IPS DF 6.9 (cell line): Measurements from ENCODE around the gene GRIK4.

Source experiments
- DNase-seq: peaks from one replicate; pipeline ENCODE4 v3.0.0-alpha.2; 2013; ENCODE audit warnings: low read depth, low spot score
- H3K27ac ChIP-seq: one replicate; pipeline ENCODE4 v1.5.1; 2013; ENCODE audit warnings: low read length, control low read depth
- H3K27me3 ChIP-seq: 2 replicates; pipeline ENCODE4 v1.6.1; 2013; ENCODE audit warnings: mild to moderate bottlenecking, low read length; ENCODE audit not compliant: control insufficient read depth, insufficient read depth
- H3K36me3 ChIP-seq: 2 replicates; pipeline ENCODE4 v1.6.1; 2013; ENCODE audit warnings: low read length; ENCODE audit not compliant: control insufficient read depth, insufficient read depth
- H3K4me1 ChIP-seq: 2 replicates; pipeline ENCODE4 v1.6.1; 2013; ENCODE audit warnings: low read length; ENCODE audit not compliant: control insufficient read depth, insufficient read depth
- H3K4me3 ChIP-seq: 2 replicates; pipeline ENCODE4 v1.5.1; 2013; ENCODE audit warnings: mild to moderate bottlenecking, low read length
- H3K9me3 ChIP-seq: 2 replicates; pipeline ENCODE4 v1.6.1; 2013; ENCODE audit warnings: low read length, inconsistent platforms; ENCODE audit not compliant: control insufficient read depth, insufficient read depth
- WGBS: extraction: QIAGEN DNeasy Blood & Tissue Kit; methylation state at CpG from one replicate; pipeline ENCODE4 v1.1.7; 2013; ENCODE audit warnings: mixed read lengths, missing lambda C conversion rate; ENCODE audit not compliant: insufficient read length, insufficient coverage; 5-methylcytosine and 5-hydroxymethylcytosine counted together

Gene GRIK4

GRCh38 chr11:120918257-120918656 lies 406.7 kb downstream of the GRIK4 start:
- DNase-seq = no peak
- no peaks in the 10 kb centered on the region for H3K27me3 ChIP-seq
- no peak overlapping the region for H3K27ac ChIP-seq
- H3K4me1 ChIP-seq = no peaks in the 10 kb centered on the region
- WGBS = no CpG with 5 or more reads among the region's 3 CpGs
- no peak overlapping the region for H3K4me3 ChIP-seq
- no peaks in the 10 kb centered on the region for H3K9me3 ChIP-seq
- H3K36me3 ChIP-seq = no peaks in the 10 kb centered on the region

- no CpG with 5 or more reads among the region's 7 CpGs for WGBS
Measured at GRCh38 chr11:120919045-120919444, 407.5 kb downstream of the GRIK4 start.

GRCh38 chr11:120919566-120919965 lies 408.0 kb downstream of the GRIK4 start:
- Histone ChIP-seq H3K4me3 (no peak overlapping the region), H3K36me3 (no peaks in the 10 kb centered on the region), H3K4me1 (no peaks in the 10 kb centered on the region), H3K27me3 (no peaks in the 10 kb centered on the region), H3K9me3 (no peaks in the 10 kb centered on the region), H3K27ac (no peak overlapping the region)
- DNase-seq = no peak
- no CpG with 5 or more reads among the region's 5 CpGs for WGBS

More at GRCh38 chr11:120919045-120919444, 407.5 kb downstream of the GRIK4 start:
- Histone ChIP-seq H3K27me3 (no peaks in the 10 kb centered on the region), H3K27ac (no peak overlapping the region), H3K4me3 (no peak overlapping the region), H3K4me1 (no peaks in the 10 kb centered on the region), H3K9me3 (no peaks in the 10 kb centered on the region), H3K36me3 (no peaks in the 10 kb centered on the region)
- DNase-seq = no peak

- Histone ChIP-seq H3K27ac (no peak overlapping the region), H3K9me3 (no peaks in the 10 kb centered on the region), H3K36me3 (no peaks in the 10 kb centered on the region), H3K4me1 (no peaks in the 10 kb centered on the region), H3K4me3 (no peak overlapping the region), H3K27me3 (no peaks in the 10 kb centered on the region)
- no CpG with 5 or more reads among the region's 9 CpGs for WGBS
- DNase-seq = no peak
Measured at GRCh38 chr11:120923866-120924508, 412.4 kb downstream of the GRIK4 start.

GRCh38 chr11:120925944-120926343 lies 414.4 kb downstream of the GRIK4 start:
- H3K36me3 ChIP-seq = no peaks in the 10 kb centered on the region
- H3K27me3 ChIP-seq = no peaks in the 10 kb centered on the region
- H3K4me3 ChIP-seq = no peak overlapping the region
- no CpG with 5 or more reads among the region's 2 CpGs for WGBS
- 0 out of 2 replicates have a peak, but pooled peaks cover 1% of the 10 kb centered on the region for H3K4me1 ChIP-seq
- no peak overlapping the region for H3K27ac ChIP-seq
- DNase-seq = no peak
- H3K9me3 ChIP-seq = no peaks in the 10 kb centered on the region

- Histone ChIP-seq H3K36me3 (no peaks in the 10 kb centered on the region), H3K27me3 (no peaks in the 10 kb centered on the region), H3K4me3 (no peak overlapping the region), H3K27ac (no peak overlapping the region), H3K9me3 (no peaks in the 10 kb centered on the region), H3K4me1 (0 out of 2 replicates have a peak, but pooled peaks cover 1% of the 10 kb centered on the region)
- DNase-seq = no peak
- no CpG with 5 or more reads among the region's 14 CpGs for WGBS
Measured at GRCh38 chr11:120928627-120929026, 417.1 kb downstream of the GRIK4 start.

GRCh38 chr11:120929090-120929489 lies 417.5 kb downstream of the GRIK4 start:
- no CpG with 5 or more reads among the region's 11 CpGs for WGBS
- Histone ChIP-seq H3K27me3 (no peaks in the 10 kb centered on the region), H3K36me3 (no peaks in the 10 kb centered on the region), H3K9me3 (no peaks in the 10 kb centered on the region), H3K4me3 (no peak overlapping the region), H3K27ac (no peak overlapping the region), H3K4me1 (0 out of 2 replicates have a peak, but pooled peaks cover 1% of the 10 kb centered on the region)
- DNase-seq = no peak

- WGBS = no CpG with 5 or more reads among the region's 13 CpGs
- Histone ChIP-seq H3K36me3 (no peaks in the 10 kb centered on the region), H3K4me3 (no peak overlapping the region), H3K4me1 (0 out of 2 replicates have a peak, but pooled peaks cover 1% of the 10 kb centered on the region), H3K9me3 (no peaks in the 10 kb centered on the region), H3K27ac (no peak overlapping the region), H3K27me3 (no peaks in the 10 kb centered on the region)
- peak; percentile 68 for DNase-seq
Measured at GRCh38 chr11:120929664-120930154, 418.2 kb downstream of the GRIK4 start.

- Histone ChIP-seq H3K9me3 (no peaks in the 10 kb centered on the region), H3K27ac (no peak overlapping the region), H3K4me1 (0 out of 2 replicates have a peak, but pooled peaks cover 1% of the 10 kb centered on the region), H3K4me3 (no peak overlapping the region), H3K27me3 (no peaks in the 10 kb centered on the region), H3K36me3 (no peaks in the 10 kb centered on the region)
- no CpG with 5 or more reads among the region's 4 CpGs for WGBS
- no peak for DNase-seq
Measured at GRCh38 chr11:120931057-120931779, 419.7 kb downstream of the GRIK4 start.

- Histone ChIP-seq H3K36me3 (no peaks in the 10 kb centered on the region), H3K4me3 (no peak overlapping the region), H3K4me1 (0 out of 2 replicates have a peak, but pooled peaks cover 1% of the 10 kb centered on the region), H3K9me3 (no peaks in the 10 kb centered on the region), H3K27me3 (no peaks in the 10 kb centered on the region), H3K27ac (no peak overlapping the region)
- DNase-seq = no peak
- WGBS = no CpG with 5 or more reads among the region's 5 CpGs
Measured at GRCh38 chr11:120932305-120932915, 420.9 kb downstream of the GRIK4 start.
